GM12874 (cell line): Measurements from ENCODE around the gene PBX4.

Source experiments
- CTCF ChIP-seq: IDR thresholded peaks from 2 replicates; pipeline ENCODE4 v1.5.1; 2011; ENCODE audit warnings: low read depth, mild to moderate bottlenecking, control low read depth, low read length, moderate library complexity; ENCODE audit not compliant: insufficient read depth

The PBX4 gene

GRCh38 chr19:19584356-19584755 is 34.1 kb downstream of the PBX4 start:
- no peak for TF ChIP-seq CTCF

GRCh38 chr19:19582471-19582870 is 36.0 kb downstream of the PBX4 start:
- TF ChIP-seq CTCF: no peak

GRCh38 chr19:19581391-19581790 is 37.1 kb downstream of the PBX4 start:
- no peak for TF ChIP-seq CTCF

- TF ChIP-seq CTCF: no peak
Measured at GRCh38 chr19:19580418-19580817, 38.1 kb downstream of the PBX4 start.

- TF ChIP-seq CTCF: no peak
Measured at GRCh38 chr19:19579533-19580361, 38.7 kb downstream of the PBX4 start.

- no peak for TF ChIP-seq CTCF
Measured at GRCh38 chr19:19578252-19578651, 40.2 kb downstream of the PBX4 start.

- no peak for TF ChIP-seq CTCF
Measured at GRCh38 chr19:19575411-19575810, 43.1 kb downstream of the PBX4 start.
